A172 (cell line): Measurements from ENCODE around the gene HACD2. TPM values are rescaled to one million over a fixed set of nuclear protein-coding genes. Genes with fewer than 3 reads are reported as not detected.

ENCODE experiments used
- DNase-seq: peaks from one replicate; pipeline ENCODE4 v3.0.0-alpha.2; 2015; ENCODE audit warnings: low spot score
- total RNA-seq: library from RNA; depleted of rRNA; stranded (reverse); fragments of >200 nt; shearing (Covaris generic); gene quantifications from 2 replicates; pipeline ENCODE4 v1.2.3, GENCODE V29; 2014

HACD2 gene
- total RNA-seq, 1 experiment from 2014 or later = 45.3 TPM

- no peak for DNase-seq
Measured at GRCh38 chr3:123483146-123483545, 101.7 kb downstream of the HACD2 start.

- DNase-seq = no peak
Measured at GRCh38 chr3:123481722-123482457, 103.0 kb downstream of the HACD2 start.

DNA sequence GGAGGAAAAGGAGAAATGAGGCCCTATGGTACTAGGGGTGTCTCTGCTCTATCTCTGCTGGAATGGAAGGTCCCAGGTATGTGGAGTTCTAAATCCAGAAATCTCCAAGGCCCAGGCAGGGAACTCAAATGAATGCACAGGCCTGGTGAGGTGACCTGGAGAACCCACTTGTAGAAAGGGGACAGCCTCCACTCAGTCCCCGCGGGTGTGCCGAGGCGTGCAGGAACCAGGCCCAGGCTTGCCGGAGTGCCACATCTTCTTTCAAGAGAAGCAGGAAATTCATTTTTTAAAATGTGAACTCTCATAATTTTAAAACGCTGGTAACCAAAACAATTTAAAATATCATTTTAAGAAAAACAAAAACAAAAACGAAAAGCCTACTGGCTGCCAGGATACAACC lies 103.8 kb downstream of the HACD2 start:
- no peak for DNase-seq

GRCh38 chr3:123480428-123480827 lies 104.4 kb downstream of the HACD2 start:
- no peak for DNase-seq

- DNase-seq = no peak
Measured at GRCh38 chr3:123479891-123480290, 105.0 kb downstream of the HACD2 start.

DNA sequence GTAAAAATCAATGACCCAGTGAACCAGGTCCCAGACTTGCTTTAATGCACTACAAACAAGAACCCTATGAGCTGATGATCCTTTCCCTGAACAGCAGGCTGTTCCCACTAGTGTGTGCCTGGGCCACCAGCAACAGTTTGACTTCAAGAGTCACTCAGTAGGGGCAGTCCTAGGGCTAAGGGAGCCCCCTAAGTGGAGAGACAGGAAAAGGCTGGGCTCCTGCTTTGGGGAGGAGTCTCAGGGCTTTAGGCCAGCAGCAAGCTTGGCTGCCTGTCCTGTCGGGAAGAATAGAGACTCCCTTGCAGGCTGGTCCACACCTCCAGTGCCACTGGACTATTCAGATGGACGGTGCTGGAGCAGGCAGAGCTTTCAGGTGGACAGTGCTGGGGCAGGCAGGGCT lies 106.5 kb downstream of the HACD2 start:
- DNase-seq = no peak

GRCh38 chr3:123476967-123477750 lies 107.7 kb downstream of the HACD2 start:
- no peak for DNase-seq

DNA sequence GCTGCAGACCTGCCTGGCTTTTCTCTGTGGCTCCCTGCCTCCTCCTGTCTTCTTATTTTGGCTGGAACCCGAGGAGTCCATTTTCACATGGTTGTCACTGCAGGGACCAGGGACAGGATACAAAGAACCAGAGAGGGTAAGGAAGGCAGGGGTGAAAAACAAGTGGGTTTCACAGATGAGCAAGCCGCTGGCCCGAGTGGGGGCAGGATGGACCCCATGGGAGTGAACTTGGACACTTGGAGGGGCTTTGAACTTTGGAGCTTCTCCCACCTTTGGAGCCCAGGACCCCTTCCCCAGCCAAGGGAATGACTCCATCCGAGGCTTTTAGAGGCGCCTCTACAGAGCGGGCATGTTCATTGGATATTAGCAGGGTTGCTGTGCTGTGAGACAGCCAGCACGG lies 109.1 kb downstream of the HACD2 start:
- no peak for DNase-seq

- no peak for DNase-seq
Measured at GRCh38 chr3:123471106-123471505, 113.7 kb downstream of the HACD2 start.

DNA sequence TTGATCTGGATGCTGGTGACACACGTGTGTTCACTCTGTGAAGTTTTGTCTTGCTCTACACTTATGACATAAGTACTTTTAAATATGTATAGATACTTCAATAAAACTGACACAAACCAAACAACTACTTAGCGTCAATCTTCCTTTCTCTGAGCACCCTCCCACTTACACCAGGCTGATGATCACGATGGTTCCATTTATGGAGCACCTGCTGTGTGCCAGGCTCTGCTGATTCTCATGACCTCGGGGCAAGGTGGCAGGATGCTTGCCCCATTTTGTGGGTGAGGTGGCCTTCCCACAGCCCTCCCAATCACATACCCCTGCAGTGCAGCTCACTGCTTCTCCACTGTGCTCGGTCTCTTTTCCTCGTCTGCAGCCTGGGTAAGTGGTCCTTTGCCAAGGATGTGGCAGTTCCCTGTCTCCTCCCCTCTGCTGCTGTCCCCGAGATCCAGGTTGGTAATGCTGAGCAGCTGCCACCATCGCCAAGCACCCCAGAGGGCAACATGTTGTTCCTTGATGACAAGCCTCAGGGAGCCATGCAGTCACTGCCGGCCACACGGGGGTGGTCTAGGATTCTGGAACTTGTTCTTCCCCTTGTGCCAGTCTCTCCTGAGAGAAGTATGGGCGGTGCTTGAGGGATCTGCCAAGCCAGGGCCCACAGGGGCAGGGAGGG lies 115.4 kb downstream of the HACD2 start:
- no peak for DNase-seq

- no peak for DNase-seq
Measured at GRCh38 chr3:123467046-123467445, 117.8 kb downstream of the HACD2 start.

DNA sequence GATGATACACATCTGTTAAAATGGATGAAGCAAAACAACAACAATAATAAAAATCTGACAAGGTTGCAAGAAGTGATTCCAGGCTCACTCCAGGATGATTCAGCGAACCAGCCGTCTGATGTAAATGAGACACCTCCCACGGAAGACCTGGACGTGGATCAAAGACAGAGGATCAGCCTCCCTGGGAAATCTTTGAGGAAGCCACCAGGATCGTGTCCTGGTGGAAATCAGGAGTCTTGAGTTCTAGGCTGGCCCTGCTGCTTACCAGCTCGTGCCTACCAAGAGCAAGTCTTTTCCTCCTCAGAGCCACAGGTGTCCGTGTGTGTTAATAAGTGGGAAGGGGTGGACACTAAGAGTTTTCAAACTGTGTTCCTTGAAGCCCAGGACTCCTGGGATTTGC lies 120.6 kb downstream of the HACD2 start:
- DNase-seq = no peak

GRCh38 chr3:123459862-123460261 lies 125.0 kb downstream of the HACD2 start:
- no peak for DNase-seq

DNA sequence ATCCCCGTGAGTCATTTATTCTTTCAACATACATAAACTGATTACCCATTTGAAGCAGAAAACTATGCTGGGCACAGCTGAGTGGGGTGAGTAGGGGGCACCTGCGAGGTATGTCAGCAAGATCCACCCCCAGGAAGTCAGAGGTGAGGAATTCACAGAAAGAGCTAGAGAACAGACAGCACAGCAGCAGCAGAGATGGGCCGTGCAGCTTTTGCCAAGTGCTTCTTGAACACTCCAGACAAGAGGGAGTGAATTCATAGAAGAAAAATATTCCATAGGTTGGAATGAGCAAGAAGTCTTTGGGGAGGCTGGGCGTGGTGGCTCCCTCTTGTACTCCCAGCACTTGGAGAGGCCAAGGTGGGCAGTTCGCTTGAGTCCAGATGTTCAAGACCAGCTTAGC lies 126.6 kb downstream of the HACD2 start:
- DNase-seq = no peak

GRCh38 chr3:123457841-123458240 lies 127.0 kb downstream of the HACD2 start:
- DNase-seq = no peak

DNA sequence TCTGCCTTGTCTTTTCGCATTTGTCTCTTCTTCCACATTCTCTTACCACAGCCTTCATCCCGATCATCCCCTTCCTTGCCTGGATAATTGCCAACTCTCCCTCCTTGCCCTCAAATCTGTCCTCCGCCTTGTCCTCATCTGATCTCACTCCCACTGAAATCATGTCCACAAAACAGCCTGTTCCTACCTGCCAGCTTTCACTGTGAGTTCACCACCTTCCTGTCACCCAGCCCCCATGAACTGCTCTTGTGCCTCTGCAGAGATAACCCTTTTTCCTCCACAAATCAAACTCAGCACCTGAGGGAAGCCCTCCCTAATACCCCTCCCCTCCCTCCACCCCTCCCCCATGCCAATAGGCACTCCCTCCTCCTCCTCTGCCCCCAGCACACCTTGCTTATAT lies 131.2 kb downstream of the HACD2 start:
- no peak for DNase-seq

- no peak for DNase-seq
Measured at GRCh38 chr3:123451186-123451585, 133.7 kb downstream of the HACD2 start.

- no peak for DNase-seq
Measured at GRCh38 chr3:123449997-123450604, 134.8 kb downstream of the HACD2 start.

GRCh38 chr3:123449102-123449996 lies 135.5 kb downstream of the HACD2 start:
- DNase-seq = no peak

DNA sequence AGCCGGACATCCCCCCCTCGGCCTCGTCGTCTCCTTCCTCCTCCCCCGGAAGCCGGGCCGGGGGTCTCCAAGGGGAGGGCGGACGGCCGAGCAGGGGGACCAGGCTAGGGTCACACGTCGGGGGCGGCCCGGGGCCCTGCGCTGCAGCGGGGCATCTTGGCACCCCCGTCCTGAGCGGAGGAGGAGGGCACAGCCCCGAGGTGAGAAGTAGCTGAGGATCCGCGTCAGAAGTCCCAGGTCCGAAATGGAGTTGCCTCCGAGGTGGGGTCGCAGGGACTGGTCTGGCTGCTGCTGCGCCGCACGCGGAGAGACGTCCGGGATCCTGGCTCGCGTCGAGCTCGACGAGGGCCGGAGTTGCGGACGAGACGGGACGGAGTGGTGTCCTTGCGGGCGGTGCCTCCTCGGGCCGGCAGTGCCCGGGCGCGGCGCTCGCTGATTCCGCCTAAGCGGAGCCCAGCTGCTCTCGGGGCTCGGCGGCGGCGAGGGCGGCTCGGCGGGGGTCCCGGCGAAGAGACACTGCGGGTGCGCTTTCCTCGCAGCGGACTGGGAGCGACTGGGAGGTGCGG lies 136.2 kb downstream of the HACD2 start, which contains the start of gene ADCY5:
TSS of gene ADCY5 (minus strand) at position 555 of the 566 bp plus-strand sequence. CDS start at position 10, 545 bp downstream.
- no peak for DNase-seq
